Hypothalamus (tissue), 51 donors: ENCODE results near the gene MAP3K20.
"Not testable (repeated sequence)": the region's sequence is repeated elsewhere in the genome, so short reads cannot be mapped to it uniquely, and the experiment has no call there.

Experiments
- DNase-seq, 51 donors: peaks; one replicate each; lab custom pipeline; 2025; lab: John Stamatoyannopoulos, UW

MAP3K20 gene

GRCh38 chr2:173254659-173255058 is 179.0 kb downstream of the MAP3K20 start:
- DNase-seq = no peak

GRCh38 chr2:173258701-173259100 is 183.1 kb downstream of the MAP3K20 start:
- no peak for DNase-seq

- not testable (repeated sequence) for DNase-seq
Measured at GRCh38 chr2:173262356-173262755, 186.7 kb downstream of the MAP3K20 start.

- no peak for DNase-seq
Measured at GRCh38 chr2:173264151-173264550, 188.5 kb downstream of the MAP3K20 start.

GRCh38 chr2:173264603-173265366 is 189.1 kb downstream of the MAP3K20 start:
- DNase-seq = peak in 2 of 51 donors; percentile 1 to 5

GRCh38 chr2:173271135-173271534 is 195.5 kb downstream of the MAP3K20 start:
- no peak for DNase-seq

- no peak for DNase-seq
Measured at GRCh38 chr2:173271825-173272224, 196.2 kb downstream of the MAP3K20 start.

GRCh38 chr2:173272849-173273248 is 197.2 kb downstream of the MAP3K20 start:
- no peak for DNase-seq

- no peak for DNase-seq
Measured at GRCh38 chr2:173278794-173279526, 203.3 kb downstream of the MAP3K20 start.

GRCh38 chr2:173279527-173279868 is 203.9 kb downstream of the MAP3K20 start:
- no peak for DNase-seq

- no peak for DNase-seq
Measured at GRCh38 chr2:173280853-173281252, 205.2 kb downstream of the MAP3K20 start.

- DNase-seq = not testable (repeated sequence)
Measured at GRCh38 chr2:173281898-173282297, 206.3 kb downstream of the MAP3K20 start.

- no peak for DNase-seq
Measured at GRCh38 chr2:173282795-173283545, 207.3 kb downstream of the MAP3K20 start.

- DNase-seq = no peak
Measured at GRCh38 chr2:173286153-173286809, 210.6 kb downstream of the MAP3K20 start.

- DNase-seq = no peak
Measured at GRCh38 chr2:173287594-173287993, 211.9 kb downstream of the MAP3K20 start.

GRCh38 chr2:173288561-173288960 is 212.9 kb downstream of the MAP3K20 start:
- DNase-seq = no peak

GRCh38 chr2:173290046-173290445 is 214.4 kb downstream of the MAP3K20 start:
- no peak for DNase-seq

GRCh38 chr2:173290518-173290917 is 214.9 kb downstream of the MAP3K20 start:
- DNase-seq = no peak

GRCh38 chr2:173291412-173291811 is 215.8 kb downstream of the MAP3K20 start:
- no peak for DNase-seq

GRCh38 chr2:173296235-173296634 is 220.6 kb downstream of the MAP3K20 start:
- no peak for DNase-seq

- no peak for DNase-seq
Measured at GRCh38 chr2:173298536-173299097, 223.0 kb downstream of the MAP3K20 start.
